WTC11 (cell line): Measurements from ENCODE around the gene DHDDS.

Experiments used
- ATF1 ChIP-seq: sonication (generic); formaldehyde crosslinking; IDR thresholded peaks from 2 replicates; pipeline ENCODE4 v1.8.1; 2023; ENCODE audit warnings: mild to moderate bottlenecking, moderate library complexity, missing genetic modification reagents
- CBFB ChIP-seq: sonication (generic); formaldehyde crosslinking; IDR thresholded peaks from 2 replicates; pipeline ENCODE4 v1.8.1; 2022; ENCODE audit warnings: mild to moderate bottlenecking, low read depth, missing genetic modification reagents
- CREM ChIP-seq: sonication (generic); formaldehyde crosslinking; IDR thresholded peaks from 2 replicates; pipeline ENCODE4 v1.8.1; 2022; ENCODE audit warnings: mild to moderate bottlenecking, missing genetic modification reagents, moderate library complexity
- CTCF ChIP-seq: fragments of 200-600 bp; IDR thresholded peaks from 2 replicates; pipeline ENCODE4 v1.8.0; 2022; ENCODE audit warnings: antibody characterized with exemption
- KAT7 ChIP-seq: sonication (generic); formaldehyde crosslinking; IDR thresholded peaks from 2 replicates; pipeline ENCODE4 v1.8.1; 2023; ENCODE audit warnings: missing genetic modification reagents, mild to moderate bottlenecking, borderline replicate concordance
- SP1 ChIP-seq: sonication (generic); formaldehyde crosslinking; conservative IDR thresholded peaks from 2 replicates; pipeline ENCODE4 v1.8.1; 2022; ENCODE audit warnings: missing genetic modification reagents
- ZNF138 ChIP-seq: sonication (generic); formaldehyde crosslinking; conservative IDR thresholded peaks from 2 replicates; pipeline ENCODE4 v1.8.1; 2022; ENCODE audit warnings: mild to moderate bottlenecking, moderate library complexity, missing genetic modification reagents
- TF ChIP-seq, protein P1 (sequence below): sonication (generic); formaldehyde crosslinking; IDR thresholded peaks from 2 replicates; pipeline ENCODE4 v1.8.1; 2022; ENCODE audit warnings: mild to moderate bottlenecking, moderate library complexity, missing genetic modification reagents

- no peak for TF ChIP-seq CREM (CRISPR knock-in tag)
- TF ChIP-seq ATF1 (CRISPR knock-in tag): no peak
- TF ChIP-seq CTCF: no peak
- TF ChIP-seq, protein P1, sequence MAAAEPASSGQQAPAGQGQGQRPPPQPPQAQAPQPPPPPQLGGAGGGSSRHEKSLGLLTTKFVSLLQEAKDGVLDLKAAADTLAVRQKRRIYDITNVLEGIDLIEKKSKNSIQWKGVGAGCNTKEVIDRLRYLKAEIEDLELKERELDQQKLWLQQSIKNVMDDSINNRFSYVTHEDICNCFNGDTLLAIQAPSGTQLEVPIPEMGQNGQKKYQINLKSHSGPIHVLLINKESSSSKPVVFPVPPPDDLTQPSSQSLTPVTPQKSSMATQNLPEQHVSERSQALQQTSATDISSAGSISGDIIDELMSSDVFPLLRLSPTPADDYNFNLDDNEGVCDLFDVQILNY: no peak
- TF ChIP-seq CBFB: no peak
- TF ChIP-seq ZNF138 (CRISPR knock-in tag): no peak
- TF ChIP-seq KAT7: no peak
- TF ChIP-seq SP1 (CRISPR knock-in tag): no peak
Observed at GRCh38 chr1:26490155-26490554, 58.0 kb downstream of the DHDDS start.
